GM18498 (cell line): ENCODE results near the gene SOX10.

ENCODE experiments used
- ATAC-seq: cut with Tn5 transposase; IDR thresholded peaks from one replicate; pipeline ENCODE4 v1.9.1; 2021; ENCODE audit warnings: mild to moderate bottlenecking, moderate library complexity; ENCODE audit not compliant: unreplicated experiment

SOX10 gene

DNA sequence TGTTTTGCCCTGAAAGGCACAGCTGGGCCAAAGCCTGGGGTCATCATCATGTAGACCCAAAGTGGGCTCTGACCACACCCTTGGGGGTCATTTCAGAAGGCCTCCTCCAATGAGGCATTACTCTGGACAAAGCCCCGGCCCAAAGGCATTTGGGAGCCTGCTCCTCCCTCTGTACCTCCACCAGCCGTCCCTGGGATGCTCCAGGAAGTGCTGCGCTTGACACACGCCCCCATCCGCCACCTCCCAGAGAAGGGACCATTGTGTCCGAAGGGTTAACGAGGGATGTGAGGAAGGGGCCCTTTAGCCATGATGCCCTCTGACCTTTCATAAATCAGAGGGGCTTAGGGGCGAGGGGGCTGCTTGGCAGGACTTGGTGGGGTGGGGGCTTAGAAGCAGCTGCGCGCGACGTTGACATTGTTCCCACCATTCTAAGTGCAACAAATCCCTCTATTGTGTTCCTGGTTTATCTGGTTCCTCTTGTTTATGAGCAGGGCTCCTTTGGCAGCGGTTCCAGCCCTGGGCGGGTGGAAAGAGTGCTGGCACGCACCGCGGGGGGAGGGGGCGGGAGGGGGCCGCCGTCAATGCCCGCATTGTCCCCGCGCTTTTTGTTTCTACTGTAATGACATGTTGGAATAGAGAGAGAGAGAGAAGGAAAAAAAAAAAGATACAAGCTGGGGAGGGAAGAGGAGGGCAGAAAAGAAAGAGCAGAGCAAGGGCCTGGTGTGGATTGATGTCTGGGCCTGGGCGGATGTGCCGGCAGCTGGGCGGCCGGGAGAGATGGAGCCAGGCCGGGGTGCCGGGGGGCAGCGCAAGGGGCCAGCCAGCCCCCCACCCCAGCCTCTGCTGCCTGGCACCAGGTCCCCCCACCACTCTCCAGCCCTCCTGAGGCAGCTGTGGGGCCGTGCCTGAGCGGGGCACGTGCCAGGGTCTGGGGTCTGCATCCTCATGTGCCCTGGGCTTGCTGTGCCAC lies 32.1 kb upstream of the SOX10 start:
- no peak for ATAC-seq

DNA sequence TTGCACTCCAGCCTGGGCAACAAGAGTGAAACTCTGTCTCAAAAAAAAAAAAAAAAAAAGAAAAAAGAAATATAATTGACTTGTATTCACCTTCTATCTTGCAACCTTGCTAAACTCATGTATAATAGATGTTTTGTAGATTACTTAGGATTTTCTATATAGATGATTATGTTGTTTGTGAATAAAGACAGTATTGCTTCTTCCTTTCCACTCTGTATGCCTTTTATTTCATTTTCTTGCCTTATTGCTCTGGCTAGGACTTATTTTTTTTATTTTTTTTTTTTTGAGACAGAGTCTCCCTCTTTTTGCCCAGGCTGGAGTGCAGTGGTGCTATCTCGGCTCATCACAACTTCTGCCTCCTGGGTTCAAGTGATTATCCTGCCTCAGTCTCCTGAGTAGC lies 29.7 kb upstream of the SOX10 start:
- no peak for ATAC-seq

DNA sequence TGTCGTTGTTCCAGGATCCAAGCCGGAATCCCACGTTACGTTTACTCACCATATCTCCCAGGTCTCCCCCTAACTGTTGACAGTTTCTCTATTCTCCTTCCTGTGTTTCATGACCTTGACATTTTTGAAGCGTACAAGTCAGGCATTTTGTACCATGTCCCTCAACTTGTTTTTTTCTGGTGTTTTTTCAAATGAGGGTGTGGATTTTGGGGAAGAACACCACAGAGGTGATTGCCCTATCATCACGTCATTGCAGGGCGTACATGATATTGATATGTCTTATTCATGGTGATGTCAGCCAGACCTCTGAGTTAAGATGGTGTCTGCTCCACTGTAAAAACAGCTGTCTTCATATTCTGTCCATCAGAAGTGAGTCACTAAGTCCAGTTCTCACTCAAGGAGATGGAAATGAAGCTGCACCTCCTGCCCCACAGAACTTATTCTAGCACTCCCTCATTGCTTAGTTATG lies 28.3 kb upstream of the SOX10 start:
- ATAC-seq: no peak

DNA sequence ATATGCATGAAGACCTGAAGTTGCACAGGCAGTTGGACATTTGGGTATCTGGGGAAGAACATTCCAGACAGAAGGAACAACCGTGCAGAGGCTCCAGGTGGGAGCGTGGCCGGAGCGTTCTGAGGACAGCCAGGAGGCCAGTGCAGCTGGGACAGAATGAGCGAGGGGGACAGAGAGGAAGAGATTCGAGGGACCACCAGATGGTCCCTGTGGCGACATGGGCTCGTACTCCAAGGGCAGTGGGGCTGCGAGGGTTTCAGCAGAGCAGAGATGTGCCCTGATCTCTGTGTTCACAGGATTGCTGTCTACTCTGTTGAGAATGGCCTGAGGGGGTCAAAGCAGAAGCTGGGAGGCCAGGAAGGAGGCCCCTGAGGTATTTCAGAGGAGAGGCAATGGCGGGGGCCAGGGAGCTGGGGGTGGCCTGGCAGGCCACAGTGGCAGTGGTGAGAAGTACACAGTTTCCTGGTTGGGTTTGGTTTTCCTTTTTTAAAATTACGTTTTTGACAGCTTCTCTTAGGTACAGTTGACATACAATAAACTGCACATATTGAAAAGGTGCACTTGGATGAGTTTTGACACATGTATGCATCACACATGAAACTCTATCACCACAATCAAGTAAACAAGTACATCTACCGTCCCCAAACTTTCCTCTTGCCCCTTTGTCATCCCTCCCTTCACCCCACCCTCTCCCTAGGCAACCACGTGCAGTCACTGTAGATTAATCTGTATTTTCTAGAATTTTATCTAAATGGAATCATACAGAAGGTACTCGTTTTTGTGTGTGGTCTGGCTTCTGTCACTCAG lies 24.8 kb upstream of the SOX10 start:
- ATAC-seq: no peak

DNA sequence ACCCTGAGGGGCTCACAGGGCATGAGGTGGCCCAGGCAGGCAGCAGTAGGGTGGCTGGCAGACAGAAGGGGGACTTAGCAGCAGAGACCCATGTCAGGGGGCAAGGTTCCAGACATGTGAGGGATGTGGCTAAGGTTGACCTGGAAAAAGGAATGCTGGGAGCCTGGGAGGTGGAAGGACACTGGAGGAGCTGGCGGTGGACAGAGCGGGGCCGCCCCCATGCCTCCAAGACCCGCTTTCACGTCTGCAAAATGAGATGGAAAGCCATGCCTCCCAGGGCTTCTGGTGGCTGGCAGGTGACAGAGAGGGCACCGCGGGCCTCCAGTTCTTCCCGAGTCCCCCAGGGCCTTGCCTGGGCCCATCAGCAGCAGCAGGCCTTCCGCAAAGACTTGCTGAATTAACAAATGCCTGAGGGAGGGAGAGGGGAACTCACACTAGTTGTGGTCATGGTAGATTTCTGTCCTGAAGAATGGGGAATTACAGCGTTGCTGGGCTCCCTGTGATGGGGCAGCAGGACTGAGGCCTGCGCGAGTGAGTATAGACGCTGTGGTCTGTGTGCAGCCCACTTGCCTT lies 23.1 kb upstream of the SOX10 start:
- no peak for ATAC-seq

DNA sequence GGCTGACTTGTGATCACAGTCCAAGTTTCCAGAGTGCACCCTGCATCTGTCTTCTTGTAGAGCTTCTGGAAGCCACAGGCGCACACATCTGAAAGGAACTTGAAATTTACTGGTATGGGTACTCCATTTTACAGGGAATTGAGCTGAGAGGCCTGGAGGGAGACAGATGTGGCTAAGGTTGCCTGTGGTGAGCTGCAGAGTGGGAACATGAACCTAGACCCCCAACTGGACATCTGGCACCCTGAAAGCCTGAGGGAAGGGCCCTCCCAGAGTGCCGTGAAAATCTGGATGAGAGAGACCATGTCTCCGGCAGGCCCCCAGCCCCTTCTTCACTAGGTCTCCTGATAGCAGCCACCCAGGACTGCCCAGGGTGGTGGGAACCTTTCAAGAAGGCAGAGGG lies 22.6 kb upstream of the SOX10 start:
- ATAC-seq: no peak

DNA sequence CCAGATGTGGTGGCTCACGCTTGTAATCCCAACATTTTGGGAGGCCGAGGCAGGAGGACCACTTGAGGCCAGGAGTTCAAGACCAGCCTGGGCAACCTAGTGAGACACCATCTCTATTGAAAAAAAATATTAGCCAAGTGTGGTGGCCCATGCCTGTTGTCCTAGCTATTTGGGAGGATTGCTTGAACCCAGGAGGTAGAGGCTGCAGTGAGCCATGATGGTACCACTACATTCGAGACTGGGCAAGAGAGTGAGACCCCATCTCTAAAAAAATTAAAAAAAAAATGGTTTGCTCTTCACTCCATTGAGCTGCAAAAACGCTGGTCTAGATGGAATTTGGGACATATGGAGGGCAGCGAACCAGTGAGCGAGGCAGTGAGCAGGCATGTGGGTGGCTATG lies 21.6 kb upstream of the SOX10 start:
- no peak for ATAC-seq

DNA sequence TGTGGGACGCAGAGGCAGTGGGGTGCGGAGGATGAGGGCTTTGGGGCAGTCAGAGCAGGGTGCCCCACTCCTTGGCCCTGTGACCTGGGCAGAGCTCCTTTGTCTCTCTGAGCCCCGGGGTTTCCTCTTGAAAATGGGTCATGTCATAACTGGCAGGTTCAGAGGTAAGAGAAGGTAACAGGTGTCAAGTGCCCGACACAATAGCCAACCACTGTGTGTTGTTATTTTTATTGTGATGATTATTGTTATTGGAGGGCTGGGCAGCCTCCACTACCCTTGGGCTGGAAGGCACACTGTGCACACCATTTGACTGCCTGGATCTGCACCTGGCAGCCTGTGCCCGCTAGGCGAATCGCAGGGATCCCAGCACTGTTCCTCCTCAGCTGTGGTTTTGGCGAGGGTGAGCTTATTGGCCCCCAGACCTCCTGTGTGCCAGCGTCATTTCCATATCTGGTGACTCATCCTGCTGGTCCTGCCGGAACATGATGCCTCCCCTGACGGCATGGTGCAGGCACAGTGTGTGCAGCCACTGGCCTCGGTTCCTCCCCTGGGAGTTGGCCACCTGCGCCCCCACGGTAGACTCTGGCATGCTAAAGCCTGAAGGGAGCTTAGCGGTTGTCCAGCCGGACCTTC lies 15.4 kb upstream of the SOX10 start:
- ATAC-seq: no peak

DNA sequence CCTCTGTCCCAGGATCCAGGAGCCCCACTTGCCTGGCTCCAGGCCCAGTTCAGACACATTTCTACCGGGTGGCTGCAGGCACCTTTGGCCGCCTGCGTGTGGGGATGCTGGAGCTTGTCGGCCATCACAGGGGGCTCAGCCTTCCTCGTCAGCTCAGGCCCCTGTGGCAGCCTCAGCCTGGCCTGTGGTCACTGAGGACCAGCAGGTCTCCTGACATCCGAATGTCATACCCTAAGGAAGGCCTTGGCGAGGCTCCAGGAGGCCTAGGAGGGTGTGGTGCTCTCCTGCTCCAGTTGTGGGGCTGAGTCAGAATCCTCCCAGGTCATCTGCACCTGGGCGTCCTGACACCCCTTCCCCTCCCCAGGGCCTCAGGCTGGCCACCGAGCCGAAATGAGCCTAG lies 14.9 kb upstream of the SOX10 start:
- no peak for ATAC-seq

DNA sequence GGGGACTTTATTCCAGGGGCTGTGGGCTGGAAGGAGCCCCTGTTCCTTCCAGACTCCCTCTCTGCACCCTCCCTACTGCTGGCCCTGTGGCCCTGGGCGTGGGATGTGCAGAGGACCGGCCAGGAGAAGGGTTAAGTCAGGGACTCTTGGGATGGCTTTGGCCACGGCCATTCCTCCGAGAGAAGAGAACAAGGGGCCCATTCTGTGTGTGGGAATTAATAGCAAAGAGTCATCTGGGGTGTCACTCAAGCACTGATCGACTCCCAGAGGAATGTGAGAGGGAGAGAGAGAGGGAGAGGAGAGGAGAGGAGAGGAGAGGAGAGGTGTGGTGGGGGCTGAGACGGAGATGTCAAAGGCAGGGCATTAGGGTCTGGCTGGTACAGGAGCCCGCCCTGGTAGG lies 14.2 kb upstream of the SOX10 start:
- ATAC-seq: no peak

DNA sequence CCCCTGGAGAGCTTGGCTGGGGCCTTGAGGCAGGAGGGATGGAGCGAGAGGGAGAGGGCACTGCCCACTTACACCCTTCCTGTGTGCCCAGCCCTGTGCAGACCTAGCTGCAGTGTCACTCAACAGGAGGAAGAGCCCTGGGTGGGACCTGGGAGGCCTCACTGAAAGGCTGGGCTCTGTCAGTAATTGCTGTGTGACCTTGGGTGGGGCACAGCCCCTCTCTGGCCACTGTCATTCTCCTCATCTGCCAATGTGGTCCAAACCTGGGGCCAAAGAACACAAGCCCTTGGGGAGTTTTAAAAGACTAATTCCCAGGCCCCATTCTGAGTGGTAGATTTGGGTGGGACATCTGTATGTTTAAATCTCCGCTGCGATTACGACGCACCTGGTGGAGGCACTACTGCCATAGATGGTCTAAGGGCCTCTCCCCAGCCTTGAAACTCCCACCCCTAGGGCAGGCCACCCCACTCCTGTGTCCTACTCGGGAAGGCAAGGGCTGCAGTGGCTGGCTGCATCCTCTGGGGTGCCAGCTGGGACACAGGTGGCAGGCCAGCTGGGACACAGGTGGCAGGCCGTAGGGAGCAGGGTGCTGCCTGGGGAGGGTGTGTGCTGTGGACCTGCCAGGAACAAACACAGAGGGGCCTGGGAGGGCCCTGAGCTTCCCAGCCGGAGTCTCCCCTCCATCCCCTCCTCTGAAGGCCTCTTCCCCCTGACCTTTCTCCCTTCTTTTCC lies 12.3 kb upstream of the SOX10 start:
- no peak for ATAC-seq

DNA sequence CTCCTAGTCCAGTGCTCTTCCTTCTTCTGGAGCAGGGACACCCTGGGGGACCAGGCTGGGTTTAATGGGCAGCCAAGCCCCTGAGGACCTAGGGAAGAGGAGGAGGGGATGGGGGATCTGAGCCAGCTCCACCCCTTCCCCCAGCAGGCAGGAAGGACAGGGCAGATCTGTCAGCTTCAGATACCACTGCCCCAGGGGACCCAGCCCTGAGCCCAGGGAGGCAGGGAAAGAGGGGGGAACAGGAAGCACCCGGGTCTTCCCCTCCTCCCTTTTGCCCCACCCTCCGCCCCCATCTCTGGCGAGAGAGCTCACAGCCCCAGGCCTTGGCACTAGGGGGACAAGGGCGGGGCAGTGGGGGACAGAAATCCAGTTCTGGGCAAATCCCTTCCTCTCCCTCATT lies 11.7 kb upstream of the SOX10 start:
- ATAC-seq: no peak

DNA sequence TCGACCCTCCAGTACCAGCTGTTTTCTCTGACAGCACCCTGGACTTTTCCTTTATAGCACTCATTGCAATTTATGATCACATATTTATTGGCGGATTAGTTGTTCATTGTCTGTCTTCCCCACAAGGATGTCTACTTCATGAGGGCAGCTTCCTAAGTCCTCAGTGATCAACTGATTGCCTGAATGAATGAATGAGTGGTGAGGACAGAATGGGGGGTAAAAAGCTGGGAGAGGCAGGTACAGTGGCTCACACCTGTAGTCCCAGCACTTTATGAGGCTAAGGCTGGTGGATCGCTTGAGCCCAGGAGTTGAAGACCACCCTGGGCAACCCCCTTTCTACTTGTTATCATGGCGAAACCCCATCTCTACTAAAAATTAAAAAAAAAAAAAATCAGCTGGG lies 11.1 kb upstream of the SOX10 start:
- no peak for ATAC-seq

DNA sequence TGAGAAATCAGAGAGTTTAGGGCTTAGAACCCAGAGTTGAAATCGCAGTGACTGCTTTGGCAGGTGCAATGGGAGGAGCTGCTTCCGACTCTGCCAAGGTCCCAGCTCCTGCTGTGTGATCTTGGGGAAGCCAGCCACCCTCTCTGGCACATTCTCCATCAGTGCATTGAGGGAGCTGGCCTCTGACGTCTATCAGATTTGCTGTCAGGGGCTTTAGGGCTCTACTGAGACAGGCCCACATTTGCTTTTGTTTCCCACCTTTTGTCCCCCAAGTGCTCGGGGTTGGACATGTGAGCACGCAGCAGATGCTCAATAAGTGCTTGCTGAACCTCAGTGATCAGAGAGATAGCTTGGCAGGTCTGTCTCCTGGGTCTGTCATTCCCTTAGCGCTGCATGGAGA lies 10.6 kb upstream of the SOX10 start:
- no peak for ATAC-seq

DNA sequence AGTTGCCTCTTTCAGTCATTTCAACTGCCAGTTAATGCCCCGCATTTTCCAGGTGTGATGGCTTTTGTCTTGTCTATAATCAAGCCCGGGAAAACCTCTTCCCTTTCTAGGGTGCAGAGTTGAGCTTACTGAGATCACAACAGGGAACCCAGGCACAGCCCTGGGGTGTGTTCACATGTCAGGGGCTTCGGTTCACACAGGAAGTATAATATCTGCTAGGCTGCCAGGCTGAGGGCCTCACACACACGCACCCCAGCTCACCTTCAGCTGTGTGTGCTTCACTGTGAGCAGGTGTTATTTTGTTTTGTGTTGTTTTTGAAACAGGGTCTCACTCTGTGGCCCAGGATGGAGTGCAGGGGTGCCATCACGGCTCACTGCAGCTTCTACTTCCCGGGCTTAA lies 9.7 kb upstream of the SOX10 start:
- no peak for ATAC-seq

DNA sequence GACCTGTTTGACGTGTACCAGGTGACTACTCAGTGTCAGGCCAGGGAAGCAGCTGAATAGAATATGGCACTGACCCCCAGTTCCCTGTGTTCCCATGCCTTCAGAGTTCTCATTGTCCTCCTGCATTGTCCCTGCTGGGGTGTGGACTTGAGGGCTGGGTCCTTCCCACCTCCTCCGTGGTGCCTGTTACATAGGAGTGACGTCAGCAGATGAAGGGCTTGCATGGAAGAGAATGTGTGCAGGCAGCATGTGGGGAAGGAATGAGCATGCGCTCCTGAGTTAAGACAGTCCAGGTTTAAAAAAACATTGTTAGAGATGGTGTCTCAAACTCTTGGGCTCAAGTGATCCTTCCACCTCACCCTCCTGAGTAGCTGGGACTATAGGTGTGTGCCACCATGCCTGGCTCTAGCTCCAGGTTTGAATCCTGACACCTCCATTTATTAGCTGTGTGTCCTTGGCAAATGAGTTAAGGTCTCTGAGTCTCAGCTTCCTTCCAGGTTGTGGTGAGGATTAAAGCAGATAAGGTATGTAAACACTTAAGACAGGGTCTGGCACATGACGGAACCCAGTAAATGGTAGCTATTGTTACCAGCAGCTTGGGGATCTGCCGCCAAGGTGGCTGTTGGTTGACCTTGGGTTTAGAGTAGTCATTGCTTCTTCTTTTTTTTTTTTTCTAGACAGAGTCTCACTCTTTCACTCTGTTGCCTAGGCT lies 7.5 kb upstream of the SOX10 start:
- ATAC-seq: no peak

DNA sequence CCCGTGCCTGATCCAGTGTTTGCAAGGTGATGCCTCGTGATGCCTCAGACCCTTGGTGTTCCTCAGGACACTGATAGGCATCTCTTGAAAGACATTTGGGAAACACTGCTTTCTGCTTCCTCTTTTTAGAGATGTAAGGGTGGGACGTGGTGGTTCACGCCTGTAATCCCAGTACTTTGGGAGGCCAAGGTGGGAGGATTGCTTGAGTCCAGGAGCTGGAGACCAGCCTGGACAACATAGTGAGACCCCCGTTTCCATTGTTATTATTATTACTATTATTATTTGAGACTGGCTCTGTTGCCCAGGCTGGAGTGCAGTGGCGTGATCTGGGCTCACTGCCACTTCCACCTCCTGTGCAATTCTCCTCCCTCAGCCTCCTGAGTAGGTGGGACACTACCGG lies 6.5 kb upstream of the SOX10 start:
- ATAC-seq: no peak

DNA sequence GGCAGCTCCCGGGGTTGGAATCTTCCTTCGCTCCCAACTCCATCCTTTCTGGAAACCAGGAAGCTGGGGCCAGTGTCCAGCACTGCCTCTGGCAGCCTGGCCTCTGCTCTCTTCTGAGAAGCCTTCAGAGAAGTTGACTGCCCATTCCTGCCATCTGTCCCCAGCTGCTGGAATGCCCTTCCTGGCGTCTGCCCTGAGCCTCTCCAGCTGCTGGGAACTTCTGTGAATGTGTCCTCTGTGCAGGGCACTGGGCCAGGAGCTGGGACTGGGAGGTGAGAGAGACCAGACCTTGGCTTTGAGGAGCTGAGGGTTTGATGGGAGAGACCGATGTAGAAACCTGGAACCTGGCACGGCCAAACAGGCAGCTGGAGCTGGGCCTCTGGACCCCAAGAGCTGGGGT lies 5.9 kb upstream of the SOX10 start:
- ATAC-seq: no peak

DNA sequence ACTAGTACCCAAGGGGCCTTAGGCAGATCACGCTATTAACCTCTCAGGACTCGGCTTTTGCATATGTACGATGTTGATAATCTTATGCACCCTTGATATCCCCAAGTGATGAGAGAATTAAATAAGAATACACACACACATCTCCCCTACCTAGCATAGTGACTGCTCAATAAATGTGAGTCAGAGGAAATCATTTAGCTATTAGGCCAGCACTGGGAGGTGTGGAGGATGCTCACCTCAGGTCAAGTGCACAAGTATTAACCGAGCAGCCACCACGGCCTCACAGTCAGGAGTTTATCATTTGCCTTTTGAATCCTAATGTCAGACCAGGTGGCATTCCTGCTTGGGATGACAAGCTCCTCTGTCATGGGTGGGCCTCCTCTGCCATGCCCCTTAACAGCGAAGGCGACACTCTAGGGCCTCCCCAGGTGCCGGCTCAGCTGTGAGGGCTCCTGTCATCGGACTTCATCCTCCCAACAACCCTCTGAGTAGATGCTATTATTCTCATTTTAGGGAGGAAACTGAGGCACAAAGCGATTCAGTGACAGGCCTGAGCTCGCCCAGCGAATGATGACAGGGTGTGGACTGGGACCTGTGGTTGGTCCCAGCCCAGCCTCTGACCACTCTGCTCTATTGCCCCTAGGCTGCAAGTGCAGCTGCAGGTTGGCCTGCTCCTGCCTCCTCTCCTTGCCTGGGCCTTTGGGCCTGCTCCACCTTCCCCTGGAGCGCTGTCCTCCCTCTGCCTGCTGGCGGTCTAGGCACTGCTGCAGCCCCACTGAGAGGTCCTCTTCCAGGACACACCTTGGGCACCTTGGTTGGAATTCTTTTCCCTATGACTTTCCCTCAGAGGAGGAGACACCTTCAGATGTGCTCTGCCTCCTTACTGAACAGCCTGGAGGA lies 5.0 kb upstream of the SOX10 start:
- ATAC-seq: no peak
